Stimulated activated CD4-positive, alpha-beta T cell treated with anti-CD3 and anti-CD28 coated beads, Interleukin-12 subunit alpha, Interleukin-12 subunit beta, amount 100 ng/mL, for 48 hours (primary cell): ENCODE data around the gene FBLN2.

Source experiments
- DNase-seq, 3 donors: peaks; one replicate each; pipeline ENCODE4 v3.0.0-alpha.2; 2020; ENCODE audit warnings: low read depth in 2 of 3, low spot score in 1 of 3

The FBLN2 gene

DNA sequence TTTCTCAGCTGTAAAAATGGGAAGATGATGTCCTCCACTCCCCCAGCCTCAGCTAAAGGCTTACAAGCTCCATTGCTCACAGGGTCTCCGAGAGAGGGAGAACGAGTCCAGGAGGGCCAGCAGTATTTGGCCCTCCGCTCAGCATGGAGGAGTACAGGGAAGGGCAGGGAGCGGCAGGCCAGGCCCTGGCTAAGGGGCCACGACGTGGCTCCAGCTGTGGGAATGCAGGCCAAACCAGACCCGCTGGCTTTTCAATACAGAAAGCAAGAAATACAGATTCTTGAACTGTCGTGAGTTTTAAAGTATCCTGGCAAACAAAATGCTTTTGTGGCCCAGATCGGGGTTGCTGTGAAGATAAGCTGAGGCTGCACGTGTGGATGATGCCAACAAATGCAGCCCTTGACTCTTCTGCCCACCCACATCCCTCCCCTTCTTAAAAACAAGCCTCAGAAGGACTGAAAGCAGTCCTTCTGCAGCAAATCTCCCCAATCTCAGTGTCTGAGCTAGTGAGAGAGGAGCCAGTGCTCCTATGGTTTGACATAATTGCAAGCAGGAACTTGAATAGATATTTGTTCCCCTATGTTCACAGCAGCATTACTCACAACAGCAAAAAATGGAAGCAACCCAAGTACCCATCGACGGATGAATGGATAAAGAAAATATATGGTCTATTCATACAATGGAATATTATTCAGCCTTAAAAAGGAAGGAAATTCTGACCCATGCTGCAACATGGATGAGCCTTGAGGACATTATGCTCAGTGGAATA is 18.5 kb upstream of the FBLN2 start:
- DNase-seq: no peak

DNA sequence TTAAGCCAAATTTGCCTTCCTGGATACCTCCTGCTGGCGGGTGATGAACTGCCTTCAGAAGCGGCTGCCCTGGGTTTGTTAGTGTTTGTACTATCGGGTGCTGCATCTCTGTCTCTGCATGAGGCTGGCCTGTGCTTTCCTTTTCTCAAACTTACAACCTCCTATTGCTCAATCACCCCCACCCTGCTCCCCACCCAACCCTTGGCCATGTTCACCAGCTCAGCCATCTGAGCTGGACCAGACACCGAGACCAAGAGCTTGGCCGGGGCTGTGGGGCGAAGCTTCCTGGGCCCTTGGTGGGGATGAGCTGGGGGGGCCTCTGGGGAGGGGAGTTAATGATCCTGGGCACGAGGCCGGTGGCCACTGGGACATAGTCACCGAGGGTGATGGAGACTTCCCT is 16.8 kb upstream of the FBLN2 start:
- no peak for DNase-seq

DNA sequence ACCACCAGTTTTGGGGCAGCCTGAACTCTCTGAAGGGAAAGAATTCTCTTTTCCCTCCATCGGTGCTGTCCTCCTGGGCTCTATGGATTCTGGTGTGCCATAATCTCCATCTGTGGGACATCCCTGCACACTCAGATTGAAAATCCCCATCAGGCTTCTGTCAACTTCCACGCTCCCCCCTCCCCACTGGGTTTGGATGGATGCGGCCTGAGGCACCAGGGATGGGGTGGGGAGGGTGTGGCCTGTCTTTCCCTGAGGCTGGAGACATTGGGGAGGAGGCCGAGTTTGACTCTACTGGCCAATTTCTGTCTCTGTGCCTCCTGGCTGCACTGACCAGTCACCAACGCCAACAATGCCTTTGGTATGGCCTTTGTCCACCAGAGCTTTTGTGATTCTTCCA is 16.3 kb upstream of the FBLN2 start:
- DNase-seq: no peak

DNA sequence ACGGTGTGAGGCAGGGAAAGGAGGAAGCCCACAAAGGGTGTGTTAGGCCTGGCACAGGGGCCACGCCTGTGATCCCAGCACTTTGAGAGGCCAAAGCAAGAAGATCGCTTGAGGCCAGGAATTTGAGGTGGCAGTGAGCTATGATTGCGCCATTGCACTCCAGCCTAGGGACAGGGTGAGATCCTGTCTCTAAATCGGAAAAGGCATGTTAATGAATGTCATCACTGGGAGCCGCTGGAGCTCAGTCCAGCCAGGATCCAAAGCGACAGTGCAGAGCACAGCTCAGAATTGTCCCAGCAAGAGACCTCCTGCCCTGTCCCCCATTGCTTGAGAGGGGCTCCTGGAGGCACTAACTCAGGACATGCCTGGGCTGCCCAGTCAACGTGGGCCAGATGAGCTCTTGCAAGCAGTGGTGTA is 15.0 kb upstream of the FBLN2 start:
- DNase-seq: no peak

DNA sequence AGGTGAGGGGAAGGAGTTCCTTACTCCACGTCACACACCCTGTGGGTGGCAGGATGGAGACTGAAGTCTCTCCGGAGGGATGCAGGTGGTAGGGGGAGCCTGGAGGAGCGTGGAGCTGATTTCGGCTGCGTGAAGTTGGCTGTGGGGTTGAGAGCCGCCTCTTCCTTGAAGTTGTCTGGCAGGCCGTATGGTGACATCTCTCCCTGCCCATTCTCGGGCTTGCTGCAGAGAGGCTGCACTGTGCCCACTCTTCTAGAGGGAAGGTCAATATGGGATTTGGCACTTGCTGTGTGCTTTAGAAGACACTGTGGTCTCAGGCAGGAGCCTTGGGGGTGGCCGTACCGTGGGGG is 13.4 kb upstream of the FBLN2 start:
- no peak for DNase-seq

DNA sequence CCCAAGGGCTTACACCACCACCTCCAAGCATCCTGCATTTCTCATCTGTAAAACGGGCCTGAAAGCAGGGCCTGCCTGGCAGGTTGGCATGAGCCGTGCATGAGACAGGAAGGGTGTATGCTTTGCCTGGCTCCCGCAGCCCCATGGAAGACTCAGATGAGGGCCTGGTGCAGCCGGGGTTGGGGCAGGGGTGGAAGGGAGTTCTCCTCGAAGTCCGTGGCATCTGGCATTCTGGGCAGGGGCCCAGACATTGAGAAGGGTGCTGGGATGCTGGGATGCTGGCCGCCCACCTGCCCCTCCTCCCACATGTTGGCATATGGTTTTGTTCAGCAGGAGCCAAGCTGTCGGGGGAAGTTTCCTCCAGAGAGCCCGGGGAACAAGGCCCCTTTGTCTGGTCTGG is 13.0 kb upstream of the FBLN2 start:
- DNase-seq: no peak

DNA sequence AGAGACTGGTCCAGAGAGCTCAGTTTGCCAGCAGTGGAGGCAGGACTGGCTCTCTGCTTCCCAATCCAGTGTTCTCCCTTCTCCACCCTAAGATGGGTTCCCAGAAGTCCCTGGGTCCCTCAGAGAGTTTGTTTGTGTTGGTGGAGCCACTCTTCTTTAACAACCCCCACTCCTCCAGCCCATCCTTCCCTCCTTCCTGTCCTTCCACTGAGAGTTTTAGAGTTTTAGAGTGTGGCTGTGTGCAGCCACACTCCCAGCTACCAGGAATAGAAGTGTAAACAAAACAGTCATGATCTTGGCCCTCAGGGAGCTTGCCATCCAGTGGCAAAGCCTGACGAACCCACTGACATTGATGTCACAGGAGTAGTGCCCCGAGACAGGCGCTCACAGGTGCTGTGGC is 12.5 kb upstream of the FBLN2 start:
- no peak for DNase-seq

DNA sequence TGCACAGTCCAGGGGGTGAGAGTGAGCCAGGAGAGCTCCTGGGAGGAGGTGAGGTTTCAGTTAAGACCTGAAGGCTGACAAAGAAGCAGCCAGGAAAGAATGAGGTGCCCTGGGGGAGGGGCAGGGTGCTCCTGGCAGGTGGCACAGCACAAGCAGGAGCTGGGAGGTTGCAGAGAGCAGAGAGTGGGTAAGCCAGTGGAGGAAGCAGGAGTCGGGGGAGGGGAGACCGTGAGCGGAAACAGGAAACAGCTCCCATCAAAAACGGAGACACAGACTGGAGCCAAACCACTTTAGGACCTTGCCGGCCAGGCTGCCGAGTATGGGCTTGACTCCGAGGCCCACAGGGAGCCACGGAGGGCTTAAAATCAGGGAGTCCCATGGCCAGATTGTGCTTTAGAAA is 12.1 kb upstream of the FBLN2 start:
- DNase-seq: no peak

DNA sequence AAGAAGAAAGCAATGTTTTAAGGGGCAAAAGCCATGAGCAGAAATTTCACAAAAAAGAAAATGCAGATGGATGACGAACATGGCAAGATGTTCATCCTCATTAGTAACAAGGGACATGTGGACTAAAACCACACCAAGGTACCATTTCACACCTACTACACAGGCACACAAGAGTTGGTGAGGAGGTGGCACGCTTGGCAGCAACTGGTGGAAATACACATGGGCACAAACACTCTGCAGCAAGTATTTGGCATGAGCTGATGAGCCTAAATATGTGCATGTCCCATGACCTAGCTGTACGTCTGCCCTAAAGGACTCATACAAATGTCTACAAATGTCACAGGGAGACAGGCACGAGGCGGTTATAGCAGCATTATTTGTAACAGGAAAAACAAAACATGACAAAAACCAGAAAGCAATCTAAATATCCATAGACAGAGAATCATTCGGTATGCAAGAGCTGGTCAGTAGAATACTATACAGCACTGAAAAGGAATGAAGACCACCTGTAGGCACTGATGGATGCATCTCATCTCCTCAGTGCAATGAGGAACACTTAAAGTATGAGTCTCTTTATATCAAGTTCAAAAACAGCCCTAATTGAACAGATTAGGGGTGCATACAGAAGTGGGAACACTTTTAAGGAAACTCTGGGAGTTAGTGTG is 11.5 kb upstream of the FBLN2 start:
- no peak for DNase-seq

DNA sequence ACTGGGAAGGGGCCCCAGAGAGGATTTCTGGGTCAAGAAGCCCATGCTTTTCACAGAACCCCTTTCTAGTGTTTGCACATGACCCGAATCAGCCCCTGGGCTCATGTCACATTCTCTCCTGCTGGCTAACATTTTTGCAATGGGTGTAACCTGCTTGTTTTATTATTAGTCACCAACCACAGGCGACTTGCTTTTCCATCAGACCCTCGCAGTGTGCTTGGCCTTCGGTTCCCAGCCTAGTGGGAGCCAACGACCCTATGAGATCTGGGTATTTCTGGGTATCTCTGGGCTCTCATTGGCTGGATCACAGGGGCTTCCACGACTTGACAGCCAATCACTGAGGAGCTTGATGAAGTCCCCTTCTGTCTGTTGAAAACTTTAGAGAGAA is 11.0 kb upstream of the FBLN2 start:
- DNase-seq: no peak

DNA sequence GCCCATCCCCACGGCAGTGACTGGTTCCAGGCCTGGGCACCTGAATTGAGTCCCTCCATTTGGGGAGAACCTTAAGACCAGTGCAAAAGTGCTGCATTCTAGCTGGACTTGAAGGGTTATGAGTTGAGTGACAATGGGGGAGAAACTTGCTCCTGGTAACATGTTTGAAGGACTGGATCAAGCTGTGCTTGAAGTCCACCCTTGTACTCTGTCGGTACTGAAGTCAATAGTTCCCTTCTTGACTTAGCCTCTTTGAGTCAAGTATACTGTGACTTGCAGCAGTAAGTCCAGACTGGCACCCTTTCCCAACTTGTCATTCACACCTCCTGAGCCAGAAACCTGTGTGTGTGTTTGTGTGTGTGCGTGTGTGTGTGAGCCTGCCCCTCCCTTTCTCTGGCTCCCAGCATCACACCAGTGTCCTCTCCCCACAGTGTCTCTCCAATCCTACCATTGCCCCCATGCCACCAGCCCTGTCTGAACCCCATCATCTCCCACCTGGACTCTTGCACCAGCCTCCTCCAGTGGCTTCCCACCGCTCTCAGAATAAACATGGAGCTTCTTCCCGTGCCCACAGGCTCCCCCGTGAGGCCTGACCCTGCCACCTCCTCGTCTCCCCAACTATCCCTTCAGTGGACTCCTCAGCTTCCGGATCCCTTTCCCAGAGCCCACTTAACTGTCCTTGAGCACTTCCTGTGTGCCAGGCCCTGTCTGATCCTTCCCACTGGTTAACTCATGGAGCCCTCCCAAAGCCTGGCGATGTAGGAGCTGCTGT is 10.2 kb upstream of the FBLN2 start:
- DNase-seq: no peak

DNA sequence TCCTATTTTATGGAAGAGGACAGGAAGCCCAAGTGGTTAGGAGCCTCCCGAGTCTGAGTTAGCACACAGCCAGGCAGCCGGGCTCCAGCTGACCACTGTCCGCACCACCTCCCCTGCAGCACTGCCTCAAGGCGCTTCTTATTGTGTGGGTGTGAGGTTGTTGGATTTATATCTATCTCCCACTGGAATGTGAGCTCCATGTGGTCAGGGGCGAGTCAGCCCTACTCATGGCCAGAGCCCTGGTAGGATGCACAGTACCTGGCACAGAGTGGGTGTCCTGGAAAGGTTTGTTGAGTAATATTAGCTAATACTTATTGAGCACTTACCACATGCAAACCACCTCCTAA is 9.7 kb upstream of the FBLN2 start:
- no peak for DNase-seq

DNA sequence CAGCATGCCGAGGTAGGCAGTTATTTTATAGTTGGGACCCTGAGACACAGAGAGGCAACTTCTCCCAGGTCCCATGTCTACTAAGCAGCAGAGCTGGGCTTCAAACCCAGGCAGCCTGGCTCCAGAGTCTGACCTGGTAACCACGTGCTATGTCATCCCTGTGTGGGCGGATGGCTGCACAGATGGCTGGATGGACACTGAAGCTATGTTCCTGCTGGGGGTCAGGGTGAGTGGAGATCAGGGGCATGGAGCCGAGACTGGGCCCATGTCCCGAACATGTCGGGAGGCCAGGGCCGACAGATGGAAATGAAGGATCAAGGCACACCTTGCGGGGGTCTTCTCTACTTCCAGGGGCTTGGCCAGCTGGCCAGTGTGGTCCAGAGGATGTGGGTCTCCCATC is 9.3 kb upstream of the FBLN2 start:
- no peak for DNase-seq

DNA sequence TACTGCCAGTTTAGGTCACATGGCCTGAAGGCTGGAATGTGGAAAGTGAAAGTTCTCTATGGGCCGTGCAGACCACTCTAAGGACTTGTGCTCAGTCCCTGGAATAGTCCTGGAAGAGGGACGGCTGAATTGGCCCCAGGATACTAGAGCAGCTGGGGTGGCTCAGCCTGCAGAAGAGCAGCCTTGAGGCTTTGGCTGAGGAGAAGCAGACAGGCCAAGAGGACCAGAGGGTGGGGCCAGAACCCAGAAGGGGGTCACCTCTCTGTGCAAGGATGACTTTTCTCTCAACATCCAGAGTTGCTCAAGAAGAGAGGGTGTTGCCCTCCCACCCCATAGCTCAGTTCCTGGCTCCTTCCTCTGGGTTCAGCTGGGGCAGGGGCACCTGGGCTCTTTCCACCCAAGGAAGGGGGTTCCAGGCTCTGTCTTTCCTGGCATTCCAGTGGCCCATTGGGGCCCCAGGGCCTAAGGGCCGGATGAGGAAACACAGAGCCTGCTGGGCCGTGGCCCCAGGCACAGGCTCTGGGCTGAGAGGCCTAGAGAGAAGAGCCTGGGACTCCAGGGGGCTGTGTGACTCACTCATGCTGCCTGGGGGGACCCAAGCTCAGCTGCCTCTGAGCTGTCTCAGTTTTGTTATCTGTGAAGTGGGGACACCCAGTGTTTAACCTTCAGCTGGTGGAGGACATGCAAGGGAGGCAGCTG is 8.5 kb upstream of the FBLN2 start:
- DNase-seq: no peak

DNA sequence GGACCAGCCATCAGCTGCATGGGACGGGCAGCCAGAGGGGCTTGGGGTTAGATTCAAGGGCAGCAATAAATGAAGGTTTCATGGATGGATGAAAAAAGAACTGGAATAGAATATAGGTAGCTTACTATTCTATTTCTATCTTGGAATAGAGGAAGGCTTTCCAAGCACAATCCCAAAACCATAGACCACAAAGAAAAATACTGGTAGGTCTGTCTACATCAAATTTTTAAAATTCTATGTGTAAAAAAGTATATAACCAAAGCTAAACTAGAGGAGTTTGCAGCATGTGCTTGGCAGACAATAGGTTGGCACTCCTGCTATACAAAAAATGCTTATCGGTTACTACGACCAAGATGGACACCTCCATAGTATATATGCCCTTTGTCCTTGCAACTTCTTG is 7.2 kb upstream of the FBLN2 start:
- DNase-seq: no peak

DNA sequence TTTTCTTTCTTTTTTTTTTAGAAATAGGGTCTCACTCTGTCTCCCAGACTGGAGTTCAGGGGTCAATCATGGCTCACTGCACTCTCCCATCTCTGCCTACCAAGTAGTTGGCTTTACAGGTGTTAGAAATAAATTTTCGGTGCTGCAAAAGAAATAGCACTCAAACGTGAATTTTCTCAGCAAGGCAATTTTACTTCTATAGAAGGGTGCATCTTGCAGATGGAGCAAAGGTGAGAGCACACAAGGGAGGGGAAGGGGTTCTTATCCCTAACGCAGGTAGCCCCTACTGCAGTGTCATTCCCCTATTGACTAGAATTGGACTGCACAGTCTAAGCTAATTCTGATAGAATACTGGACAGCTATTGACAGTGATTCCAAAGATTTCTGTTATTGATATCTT is 6.8 kb upstream of the FBLN2 start:
- DNase-seq: no peak

DNA sequence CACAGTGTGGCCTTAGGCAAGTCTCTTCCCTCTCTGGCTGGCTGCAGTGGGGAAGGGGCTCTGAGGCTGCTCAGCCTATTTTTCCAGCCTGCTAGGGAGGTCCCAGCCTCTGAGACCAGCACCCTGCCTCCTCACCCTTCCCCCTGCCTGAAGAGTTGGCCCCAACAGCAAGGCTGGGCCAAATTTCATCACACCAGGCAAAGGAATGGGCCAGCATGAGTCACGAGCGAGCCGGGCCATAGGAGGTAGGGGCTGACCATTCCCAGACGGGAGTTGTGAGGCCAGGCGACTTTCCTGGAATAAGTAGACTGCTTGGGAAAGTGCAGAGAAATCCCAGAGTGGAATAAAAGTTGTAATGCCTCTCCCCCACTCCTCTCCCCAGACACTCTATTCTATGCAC is 5.7 kb upstream of the FBLN2 start:
- no peak for DNase-seq

DNA sequence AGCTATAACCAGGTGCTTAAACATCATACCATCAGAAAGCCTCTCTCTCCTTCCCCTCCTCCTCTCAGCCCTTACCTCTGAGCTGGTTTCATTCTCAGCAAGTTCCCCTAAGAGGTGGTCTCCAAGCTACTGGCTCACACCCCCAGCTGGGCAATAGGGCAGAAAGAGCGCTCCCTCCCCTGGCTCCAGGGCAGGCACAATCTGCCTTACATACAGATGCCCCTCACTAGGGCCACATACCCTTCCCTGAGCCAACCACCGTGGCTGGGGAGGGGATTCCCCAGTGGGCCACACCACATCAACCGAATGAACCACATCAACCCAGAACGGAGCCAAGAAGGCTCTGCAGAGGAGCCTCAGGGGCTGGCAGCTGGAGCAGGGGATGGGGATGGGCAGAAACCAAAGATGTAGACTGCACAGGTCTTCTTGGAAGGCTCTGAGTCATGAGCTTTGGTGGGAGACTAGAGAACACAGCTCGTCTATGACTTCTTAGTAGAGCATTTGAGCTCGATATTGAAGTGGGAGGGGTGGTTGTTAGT is 4.6 kb upstream of the FBLN2 start:
- peak; percentile 37 to 58 (median 43) for DNase-seq

DNA sequence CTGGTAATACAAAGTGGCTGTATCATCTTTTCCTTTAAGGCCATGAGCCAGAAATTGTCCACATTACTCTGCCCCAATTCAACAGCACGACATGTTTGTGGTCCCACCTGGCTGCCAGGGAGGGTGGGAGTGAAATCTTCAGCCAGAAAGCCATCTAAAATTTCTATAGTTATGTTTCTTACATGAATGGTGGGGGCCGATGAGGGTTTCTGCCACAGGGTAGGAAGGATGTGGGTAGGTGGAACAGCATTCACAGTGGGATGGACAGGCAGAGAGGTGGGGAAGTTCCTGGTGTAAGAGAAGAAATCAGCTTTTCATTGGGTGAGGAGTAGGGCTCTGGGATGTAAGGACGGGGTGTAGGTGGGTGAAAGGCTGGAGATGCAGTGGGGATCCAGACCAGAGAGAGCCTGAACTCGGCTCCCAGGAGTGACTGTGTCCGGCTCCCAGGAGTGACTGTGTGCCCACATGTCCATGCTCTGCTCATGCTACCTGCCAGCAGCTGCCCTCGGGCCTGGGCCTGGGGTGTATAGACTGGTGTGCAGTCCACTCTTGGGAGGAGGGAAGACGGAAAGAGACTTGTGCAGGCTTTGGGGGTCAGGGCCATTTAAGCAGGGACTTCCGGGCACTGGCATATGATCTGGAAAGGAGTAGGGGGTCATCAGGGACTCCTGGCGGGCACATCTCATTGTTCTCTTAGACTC is 3.8 kb upstream of the FBLN2 start:
- DNase-seq: no peak

DNA sequence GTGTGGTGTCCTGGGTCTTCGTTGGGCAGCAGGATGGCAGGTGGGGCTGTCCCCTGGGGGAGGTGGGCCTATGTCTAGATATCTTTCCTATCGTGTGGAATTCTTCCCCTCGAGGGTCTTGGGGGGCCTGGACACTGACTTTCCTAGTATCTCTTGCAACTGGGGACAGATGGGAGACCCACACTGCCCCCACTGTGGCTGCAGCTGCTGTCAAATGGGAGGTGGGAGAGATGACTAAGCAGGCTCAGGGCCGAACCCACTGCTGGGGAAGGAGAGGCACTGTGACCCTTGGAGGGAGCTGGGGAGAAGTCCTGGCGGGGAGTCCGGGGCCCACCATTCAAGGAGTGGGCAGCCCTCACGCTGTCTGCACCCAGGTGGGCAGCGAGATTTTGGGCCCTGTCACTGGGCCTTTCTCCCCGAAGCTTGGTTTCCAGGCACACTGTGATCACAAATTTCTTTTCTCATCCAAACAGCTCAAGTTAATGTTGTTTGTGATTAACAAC is 2.9 kb upstream of the FBLN2 start:
- no peak for DNase-seq

DNA sequence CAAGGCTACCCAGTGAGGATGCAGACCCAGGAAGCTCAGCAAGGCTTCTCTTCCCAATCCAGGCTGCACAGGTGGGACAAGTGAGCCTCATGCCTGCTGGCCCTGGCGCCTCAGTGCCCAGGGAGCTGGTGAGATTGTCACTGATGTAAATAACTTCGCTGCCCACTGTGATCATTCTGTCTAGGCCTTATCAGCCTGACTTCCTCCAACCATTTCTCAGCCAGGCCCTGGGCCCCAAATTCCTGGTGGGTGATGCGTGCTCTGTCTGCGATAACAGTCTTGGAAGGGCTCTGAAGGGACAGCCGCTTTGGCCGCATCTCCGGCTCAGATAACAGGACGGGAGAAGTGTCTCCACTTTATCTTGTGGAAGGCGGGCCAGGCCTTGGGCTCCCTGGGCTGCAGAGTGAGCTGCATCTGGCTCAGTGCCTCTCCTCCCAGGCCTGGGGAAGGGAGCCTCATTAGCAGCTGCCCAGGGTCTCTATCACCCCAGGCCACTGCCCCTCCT is 2.2 kb upstream of the FBLN2 start:
- no peak for DNase-seq
